SH-SY5Y (cell line): ENCODE measurements around the gene MTA1.

Experiments used
- GATA2 ChIP-seq: IDR thresholded peaks from 2 replicates; pipeline ENCODE4 v1.6.1; 2011; ENCODE audit warnings: mild to moderate bottlenecking, low read depth, low read length
- GATA3 ChIP-seq: IDR thresholded peaks from 2 replicates; pipeline ENCODE4 v1.6.1; 2011; ENCODE audit warnings: low read depth, mild to moderate bottlenecking, low read length, moderate library complexity

DNA sequence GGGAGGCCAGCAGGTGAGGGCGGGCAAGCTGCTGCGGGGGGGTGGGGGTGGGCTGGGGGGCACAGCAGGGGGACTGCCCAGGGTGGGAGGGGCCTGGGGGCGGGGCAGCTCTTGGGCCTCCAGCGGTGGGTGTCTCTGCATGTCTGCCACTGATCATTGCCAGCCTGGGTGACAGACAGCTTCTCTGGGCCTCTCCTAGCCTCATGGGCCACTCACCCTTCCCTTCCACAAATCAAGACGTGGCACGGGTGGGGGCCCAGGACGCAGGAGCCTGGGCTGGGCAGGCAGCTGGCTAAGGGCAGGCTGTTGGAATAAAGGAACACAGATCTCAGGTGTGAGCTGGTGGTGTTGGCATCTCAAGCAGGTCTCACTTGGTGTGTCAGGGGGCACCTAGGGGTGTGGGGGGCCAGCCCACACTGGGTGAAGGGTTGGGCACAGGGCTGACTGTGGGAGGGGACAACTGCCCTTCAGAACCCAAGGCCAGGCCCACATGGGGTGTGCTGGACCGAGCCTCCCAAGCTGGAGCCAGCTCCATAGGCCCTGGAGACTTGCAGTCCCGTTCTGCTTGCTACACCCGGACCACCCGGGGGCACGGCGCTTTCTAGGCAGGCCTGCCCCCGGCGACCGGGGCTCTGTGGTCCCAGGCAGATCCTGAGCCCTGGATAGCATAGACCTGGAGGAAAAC is 74.4 kb downstream of the MTA1 start:
- TF ChIP-seq GATA3 (no peak), GATA2 (no peak)
